ENCODE results near the gene CNTNAP2. TPM values are rescaled to one million over a fixed set of nuclear protein-coding genes. Genes with fewer than 3 reads are reported as not detected.

CNTNAP2 gene
- total and polyA plus RNA-seq, 4 donors = 0.14 to 2.3 (median 1.1) TPM

DNA sequence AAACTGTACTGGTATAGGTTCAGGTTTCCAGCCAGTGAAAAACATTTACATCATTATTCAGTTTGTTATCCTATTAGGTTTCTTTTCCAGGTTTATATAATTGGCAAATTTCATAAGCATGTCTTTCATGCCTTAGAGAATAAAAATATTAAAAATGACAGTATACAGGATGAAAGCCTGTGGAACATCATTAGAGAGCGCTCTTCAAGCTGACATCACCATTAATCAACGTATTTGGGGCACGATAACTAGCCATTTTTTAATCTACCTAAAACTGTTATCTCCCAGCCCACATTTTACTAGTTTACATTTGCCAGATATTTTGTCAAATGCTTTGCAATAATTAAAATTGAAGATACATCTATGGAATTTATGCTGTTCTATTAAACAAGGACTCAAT lies 714.1 kb downstream of the CNTNAP2 start (continued):
- TF ChIP-seq MAX (IDR thresholded peaks at IDR 0.05) (no peak), ZBTB33 (IDR thresholded peaks at IDR 0.05) (no peak), YY1 (IDR thresholded peaks at IDR 0.05) (no peak), FOXA1 (IDR thresholded peaks at IDR 0.05) (no peak), JUND (IDR thresholded peaks at IDR 0.05) (no peak), HNF4A (conservative IDR thresholded peaks at IDR 0.05) (no peak), EGR1 (IDR thresholded peaks at IDR 0.05; ENCODE audit: low read depth in 2 of 2) (no peak)

- Histone ChIP-seq H3K36me3 (ENCODE audit: control insufficient read depth in 4 of 4, insufficient read depth in 3 of 4, low read depth in 1 of 4, low read length in 3 of 4) (no peaks in the 10 kb centered on the region), H3K27me3 (ENCODE audit: control insufficient read depth in 4 of 4, insufficient read depth in 4 of 4, low read length in 3 of 4) (no peaks in the 10 kb centered on the region), H3K9ac (ENCODE audit: low read depth in 1 of 2, low read length in 2 of 2) (no peak overlapping the region), H3K9me3 (ENCODE audit: control insufficient read depth in 4 of 4, low read length in 3 of 4) (no peaks in the 10 kb centered on the region), H3K4me1 (ENCODE audit: control insufficient read depth in 4 of 4, insufficient read depth in 4 of 4, low read length in 3 of 4) (no peaks in the 10 kb centered on the region), H3K4me3 (ENCODE audit: low read depth in 1 of 3, low read length in 3 of 3) (no peak overlapping the region), H3K27ac (ENCODE audit: low read depth in 1 of 2, low read length in 2 of 2) (no peak overlapping the region)
- DNase-seq (ENCODE audit: low spot score) = no peak
- TF ChIP-seq FOXA1 (IDR thresholded peaks at IDR 0.05) (no peak), REST (IDR thresholded peaks at IDR 0.05) (no peak), TAF1 (conservative IDR thresholded peaks at IDR 0.05) (no peak), YY1 (IDR thresholded peaks at IDR 0.05) (no peak), GABPA (IDR thresholded peaks at IDR 0.05 in 1 of 2, conservative IDR thresholded peaks at IDR 0.05 in 1 of 2) (no peak), ZBTB33 (IDR thresholded peaks at IDR 0.05) (no peak), MAX (IDR thresholded peaks at IDR 0.05) (no peak), HNF4A (conservative IDR thresholded peaks at IDR 0.05) (no peak)
- 75% methylated on average over 2 of the region's 2 CpGs for WGBS
These were observed 715.3 kb downstream of the CNTNAP2 start for GRCh38 chr7:146831875-146832274.

DNA sequence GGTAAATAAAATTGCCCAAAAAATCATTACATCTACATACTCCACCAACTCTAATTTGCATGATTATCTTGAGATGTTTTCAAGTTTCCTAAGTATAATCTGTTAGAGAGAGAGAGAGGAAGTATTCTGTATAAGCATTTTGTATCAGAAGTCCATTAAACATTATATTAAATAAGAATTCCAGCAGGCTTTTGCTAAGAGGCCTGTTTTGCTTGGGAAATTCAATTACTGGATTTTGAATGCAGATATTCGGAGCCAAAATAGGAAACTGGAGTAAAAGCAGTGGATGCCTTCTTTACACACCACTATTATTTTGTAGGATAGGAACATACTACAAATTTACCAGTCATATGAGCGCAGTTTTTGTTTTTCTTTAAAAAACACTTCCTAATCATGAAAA lies 727.8 kb downstream of the CNTNAP2 start:
- 78% methylated on average over 2 of the region's 2 CpGs for WGBS

More for the DNA sequence above, 727.8 kb downstream of the CNTNAP2 start:
- DNase-seq (ENCODE audit: low spot score) = no peak
- no peak for TF ChIP-seq GABPA (IDR thresholded peaks at IDR 0.05 in 1 of 2, conservative IDR thresholded peaks at IDR 0.05 in 1 of 2)
- Histone ChIP-seq H3K27ac (ENCODE audit: low read depth in 1 of 2, low read length in 2 of 2) (no peak overlapping the region), H3K4me1 (ENCODE audit: control insufficient read depth in 4 of 4, insufficient read depth in 4 of 4, low read length in 3 of 4) (no peaks in the 10 kb centered on the region), H3K9ac (ENCODE audit: low read depth in 1 of 2, low read length in 2 of 2) (no peak overlapping the region), H3K4me3 (ENCODE audit: low read depth in 1 of 3, low read length in 3 of 3) (no peak overlapping the region), H3K36me3 (ENCODE audit: control insufficient read depth in 4 of 4, insufficient read depth in 3 of 4, low read depth in 1 of 4, low read length in 3 of 4) (no peaks in the 10 kb centered on the region), H3K27me3 (ENCODE audit: control insufficient read depth in 4 of 4, insufficient read depth in 4 of 4, low read length in 3 of 4) (no peaks in the 10 kb centered on the region), H3K9me3 (ENCODE audit: control insufficient read depth in 4 of 4, low read length in 3 of 4) (no peaks in the 10 kb centered on the region)
